HepG2 (cell line): ENCODE results near the gene KPNA3. TPM values are rescaled to one million over a fixed set of nuclear protein-coding genes. Genes with fewer than 3 reads are reported as not detected.
"Not testable (repeated sequence)": the region's sequence is repeated elsewhere in the genome, so short reads cannot be mapped to it uniquely, and the experiment has no call there.

ENCODE experiments used
- ATAC-seq: fragments of 200-7000 bp; cut with Tn5 transposase; 3 replicates; pipeline ENCODE4 v1.9.1; 2020; ENCODE audit warnings: mild to moderate bottlenecking, moderate library complexity
- BruUV-seq: library from RNA; stranded (reverse); fragments of 400-500 nt; replicated peaks from 2 replicates; lab custom pipeline; 2021; lab: Mats Ljungman, UMichigan
- CTCF ChIA-PET: fragments of 300-600 bp; formaldehyde crosslinking; extraction: SDS; loops from one replicate; lab custom pipeline; 2021; ENCODE audit warnings: low total read pairs, inconsistent platforms, low intra/inter-chr PET ratio; lab: Yijun Ruan, JAX
- POLR2A ChIA-PET: fragments of 350-600 bp; sonication (Branson Sonifier 250); formaldehyde crosslinking; loops from one replicate; lab custom pipeline; 2020; ENCODE audit warnings: antibody characterized with exemption, inconsistent platforms; lab: Yijun Ruan, JAX
- DNase-seq: peaks from one replicate; pipeline ENCODE4 v3.0.0-alpha.2; 2015; ENCODE audit warnings: low spot score
- FAIRE-seq: peaks from 3 replicates; lab custom pipeline; 2011; peaks lifted over from hg19 to GRCh38; lab: Jason Lieb, UNC
- H2AFZ ChIP-seq: one replicate; pipeline ENCODE4 v1.6.1; 2011; ENCODE audit warnings: low read length, inconsistent platforms
- H3K27ac ChIP-seq: fragments of 300-600 bp; 3 replicates; pipeline ENCODE4 v1.8.0; 2011; ENCODE audit warnings: mixed run types, mild to moderate bottlenecking, mixed read lengths, low read length, inconsistent platforms; ENCODE audit not compliant: insufficient read depth; ENCODE audit errors: extremely low read length
- H3K27me3 ChIP-seq, 2 experiments: fragments of 200-600 bp in 1 of 2; 2 replicates in 1 of 2; 3 replicates in 1 of 2; pipeline versions ENCODE4 v1.6.0 to v1.8.0; 2011; ENCODE audit warnings: low read length in 2 of 2, mild to moderate bottlenecking in 2 of 2, moderate library complexity in 2 of 2, inconsistent platforms in 1 of 2; ENCODE audit not compliant: insufficient read depth in 2 of 2, control insufficient read depth in 1 of 2
- H3K36me3 ChIP-seq, 2 experiments: fragments of 200-600 bp in 1 of 2; replicated peaks in 1 of 2; 2 replicates in 1 of 2; 3 replicates in 1 of 2; pipeline versions ENCODE4 v1.5.1 to v1.8.0; 2011; ENCODE audit warnings: low read length in 2 of 2, inconsistent platforms in 1 of 2; ENCODE audit not compliant: insufficient read depth in 2 of 2, control insufficient read depth in 1 of 2
- H3K4me1 ChIP-seq: 2 replicates; pipeline ENCODE4 v1.5.1; 2012; ENCODE audit warnings: low read length, inconsistent platforms; ENCODE audit not compliant: insufficient read depth
- H3K4me2 ChIP-seq: 2 replicates; pipeline ENCODE4 v1.6.0; 2011; ENCODE audit warnings: low read depth, low read length, inconsistent platforms
- H3K4me3 ChIP-seq, 3 experiments: fragments of 200-600 bp in 1 of 3; sonication (generic), shearing (Covaris generic) in 1 of 3; replicated peaks in 1 of 3; 2 replicates each; pipeline ENCODE4 v1.5.1; 2011 to 2016; ENCODE audit warnings: low read length in 3 of 3, inconsistent platforms in 2 of 3, low read depth in 2 of 3, mild to moderate bottlenecking in 2 of 3, control low read depth in 1 of 3, mixed read lengths in 1 of 3; ENCODE audit not compliant: insufficient read depth in 1 of 3
- H3K79me2 ChIP-seq: one replicate; pipeline ENCODE4 v1.6.1; 2011; ENCODE audit warnings: low read length, inconsistent platforms; ENCODE audit not compliant: insufficient read depth
- H3K9ac ChIP-seq: 2 replicates; pipeline ENCODE4 v1.6.0; 2011; ENCODE audit warnings: mild to moderate bottlenecking, low read depth, low read length, inconsistent platforms; ENCODE audit not compliant: insufficient read depth
- H3K9me3 ChIP-seq: 2 replicates; pipeline ENCODE4 v1.5.1; 2012; ENCODE audit warnings: mild to moderate bottlenecking, low read length
- H4K20me1 ChIP-seq: 2 replicates; pipeline ENCODE4 v1.6.0; 2011; ENCODE audit warnings: inconsistent platforms, mild to moderate bottlenecking, low read length, moderate library complexity; ENCODE audit not compliant: insufficient read depth
- FOXP4 ChIP-seq: sonication (generic); formaldehyde crosslinking; IDR thresholded peaks from 2 replicates; pipeline ENCODE4 v1.4.0; 2020; ENCODE audit warnings: missing genetic modification reagents
- KMT2A ChIP-seq: sonication (generic); formaldehyde crosslinking; IDR thresholded peaks from 2 replicates; pipeline ENCODE4 v1.4.0; 2020; ENCODE audit warnings: missing genetic modification reagents
- MEIS2 ChIP-seq: sonication (generic); formaldehyde crosslinking; IDR thresholded peaks from 2 replicates; pipeline ENCODE4 v1.9.0; 2021; ENCODE audit warnings: mild to moderate bottlenecking, missing genetic modification reagents
- NFE2L1 ChIP-seq: sonication (generic); formaldehyde crosslinking; IDR thresholded peaks from 2 replicates; pipeline ENCODE4 v1.4.0; 2020; ENCODE audit warnings: missing genetic modification reagents, mild to moderate bottlenecking, borderline replicate concordance
- SMYD3 ChIP-seq: sonication (generic); formaldehyde crosslinking; IDR thresholded peaks from 2 replicates; pipeline ENCODE4 v1.8.1; 2023; ENCODE audit warnings: mild to moderate bottlenecking, missing genetic modification reagents
- ZKSCAN8 ChIP-seq: IDR thresholded peaks from 2 replicates; pipeline ENCODE4 v1.6.1; 2016; ENCODE audit warnings: borderline replicate concordance, missing genetic modification reagents, missing compliant biosample characterization
- ZMYM4 ChIP-seq: sonication (generic); formaldehyde crosslinking; IDR thresholded peaks from 2 replicates; pipeline ENCODE4 v1.8.1; 2023; ENCODE audit warnings: mild to moderate bottlenecking, missing genetic modification reagents
- ZNF652 ChIP-seq: IDR thresholded peaks from 2 replicates; pipeline ENCODE4 v1.6.1; 2016; ENCODE audit warnings: low read depth, borderline replicate concordance
- ZNF790 ChIP-seq: sonication (generic); formaldehyde crosslinking; IDR thresholded peaks from 2 replicates; pipeline ENCODE4 v1.8.0; 2022; ENCODE audit warnings: missing genetic modification reagents, mild to moderate bottlenecking, borderline replicate concordance
- WGBS: methylation state at CpG from one replicate; pipeline ENCODE4 v1.1.6; 2017; ENCODE audit warnings: low lambda C conversion rate; 5-methylcytosine and 5-hydroxymethylcytosine counted together
- in situ Hi-C: cut with HindIII; loops from 2 replicates; pipeline ENCODE4 v1.10.0; 2017; ENCODE audit warnings: low pct_unique_long_range_greater_than_20kb; ENCODE audit not compliant: extremely low pct_ligation_motif_present
- intact Hi-C: fragments of 100-400 bp; cut with micrococcal nuclease; formaldehyde crosslinking; loops from one replicate; pipeline ENCODE4 v1.10.0; 2022; ENCODE audit not compliant: unreplicated experiment
- polyA plus RNA-seq, 8 experiments: library from polyadenylated mRNA; depleted of rRNA in 3 of 8; stranded (reverse) in 7 of 8; unstranded in 1 of 8; fragments of >200 nt; fragmentation: Illumina TruSeq in 4 of 8; extraction: Trizol in 4 of 8; gene quantifications; 2 replicates each; pipeline versions ENCODE4 v1.2.1 to v1.2.3, GENCODE V29; 2011 to 2016; ENCODE audit warnings: low read depth in 4 of 8, missing spikeins in 1 of 8, mixed read lengths in 1 of 8; ENCODE audit not compliant: insufficient read depth in 1 of 8
- total RNA-seq, 5 experiments: library from RNA; depleted of rRNA; stranded (reverse); fragments of >200 nt; fragmentation: Illumina TruSeq; extraction: Trizol; gene quantifications; 2 replicates each; pipeline ENCODE4 v1.2.3, GENCODE V29; 2016; ENCODE audit warnings: low read depth in 1 of 5

KPNA3 gene
- total and polyA plus RNA-seq, 2 of the 13 experiments (the other 11 are each of a cell fraction or from before 2014, with no cell fraction given): 13.0 to 28.9 TPM

GRCh38 chr13:49772828-49773227 lies 19.7 kb downstream of the KPNA3 start (continued):
- TF ChIP-seq ZMYM4 (no peak), SMYD3 (CRISPR knock-in tag) (no peak), MEIS2 (CRISPR knock-in tag) (no peak), KMT2A (no peak), NFE2L1 (CRISPR knock-in tag) (no peak), ZNF790 (no peak), ZNF652 (peak; percentile 55; the same call in 1 of the 2 replicates), ZKSCAN8 (no peak), FOXP4 (no peak)

- H4K20me1 ChIP-seq, H2AFZ ChIP-seq, H3K27ac ChIP-seq, BruUV-seq, FAIRE-seq, POLR2A ChIA-PET, H3K27me3 ChIP-seq, H3K9ac ChIP-seq, H3K9me3 ChIP-seq, intact Hi-C loops, CTCF ChIA-PET, H3K36me3 ChIP-seq, in situ Hi-C loops, ATAC-seq, DNase-seq, H3K4me3 ChIP-seq, H3K4me2 ChIP-seq: not testable (repeated sequence)
- Histone ChIP-seq H3K4me1 (peaks cover 10% of the 10 kb centered on the region; the same call in 1 of the 2 replicates), H3K79me2 (peaks cover 70% of the 10 kb centered on the region)
- WGBS: no CpG with 5 or more reads among the region's 32 CpGs
These were observed 30.7 kb downstream of the KPNA3 start for GRCh38 chr13:49761811-49762210.
